Pons (tissue), 1 donor: Measurements from ENCODE around the gene PXDC1.
A peak's percentile ranks its signal among the peaks of the same experiment; 100 is the strongest.

ENCODE experiments used
- DNase-seq: peaks from one replicate; pipeline ENCODE4 v3.0.0-alpha.2; 2016; ENCODE audit warnings: low spot score

The PXDC1 gene

DNA sequence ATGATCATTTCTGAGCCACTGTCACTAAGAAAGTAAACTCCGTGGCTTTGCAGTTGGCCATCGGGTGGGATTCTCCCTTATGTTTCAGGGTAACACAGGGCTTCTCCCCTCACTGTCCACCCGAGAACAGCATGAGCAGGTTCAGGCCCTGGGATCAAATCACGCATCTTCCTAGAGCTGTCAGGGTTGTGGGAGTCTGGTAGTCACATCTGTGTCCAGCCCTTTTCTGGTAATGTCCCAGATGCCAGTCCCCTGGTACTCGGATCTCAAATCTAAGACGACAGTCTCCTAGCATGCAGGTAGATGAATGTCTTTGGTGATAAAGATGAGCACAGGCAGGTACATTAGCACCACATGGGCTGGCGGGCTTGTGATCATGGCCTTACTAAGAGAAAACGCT, 4.8 kb downstream of the PXDC1 start:
- no peak for DNase-seq

DNA sequence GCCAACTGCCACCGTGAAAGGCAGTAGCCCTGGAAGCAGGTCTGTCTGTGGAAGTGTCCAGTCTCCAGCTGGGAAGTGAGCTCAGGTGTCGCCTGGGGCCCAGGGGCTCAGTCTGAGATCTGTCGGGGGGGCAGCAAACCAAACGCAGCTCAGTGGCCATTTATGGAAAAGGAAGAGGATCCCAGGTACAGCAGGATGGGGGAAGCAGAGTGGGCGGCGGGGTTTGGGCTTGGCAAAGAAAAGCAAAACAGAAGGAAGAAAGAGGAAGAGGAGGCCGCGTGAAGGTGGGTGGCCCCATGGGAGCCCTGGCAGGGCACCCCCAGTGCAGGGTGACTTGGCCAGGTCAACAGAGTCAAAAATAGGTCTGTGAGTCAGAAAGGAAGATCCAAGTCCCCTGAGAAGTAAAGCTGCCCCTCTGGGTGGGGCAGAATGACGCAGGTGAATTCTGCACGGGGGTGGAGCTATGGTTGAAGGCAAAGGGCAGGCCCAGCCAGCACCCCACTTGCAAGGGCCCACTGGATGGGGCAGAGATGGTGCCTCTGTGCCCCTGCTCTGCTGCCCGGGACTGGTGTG, 5.3 kb downstream of the PXDC1 start:
- no peak for DNase-seq

DNA sequence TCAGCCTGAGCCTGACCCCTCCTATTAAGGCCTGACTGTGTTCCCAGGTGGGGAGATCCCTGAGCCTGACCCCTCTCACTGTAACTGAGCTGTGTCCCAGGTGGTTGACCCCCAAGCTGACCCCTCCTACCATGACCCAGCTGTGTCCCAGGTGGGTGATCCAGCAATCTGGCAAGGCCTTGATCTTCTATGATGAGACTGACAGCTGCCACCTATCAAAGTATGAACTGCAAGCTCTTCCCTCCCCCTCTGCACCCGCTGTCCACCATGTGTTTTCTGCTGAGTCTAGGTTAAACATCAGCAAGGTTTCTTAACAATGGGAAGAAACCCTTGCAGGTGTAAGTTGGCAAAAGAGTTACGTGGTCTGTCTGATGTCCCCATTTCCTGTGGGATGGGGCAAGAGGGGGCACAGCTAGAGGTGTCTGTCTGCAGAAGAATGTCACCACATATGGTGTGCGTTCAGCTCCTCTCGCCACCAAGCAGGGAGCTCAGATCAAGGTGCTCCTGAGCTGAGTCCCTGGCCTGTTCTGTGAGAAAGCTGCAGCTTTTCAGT, 5.9 kb downstream of the PXDC1 start:
- DNase-seq, result no peak

DNA sequence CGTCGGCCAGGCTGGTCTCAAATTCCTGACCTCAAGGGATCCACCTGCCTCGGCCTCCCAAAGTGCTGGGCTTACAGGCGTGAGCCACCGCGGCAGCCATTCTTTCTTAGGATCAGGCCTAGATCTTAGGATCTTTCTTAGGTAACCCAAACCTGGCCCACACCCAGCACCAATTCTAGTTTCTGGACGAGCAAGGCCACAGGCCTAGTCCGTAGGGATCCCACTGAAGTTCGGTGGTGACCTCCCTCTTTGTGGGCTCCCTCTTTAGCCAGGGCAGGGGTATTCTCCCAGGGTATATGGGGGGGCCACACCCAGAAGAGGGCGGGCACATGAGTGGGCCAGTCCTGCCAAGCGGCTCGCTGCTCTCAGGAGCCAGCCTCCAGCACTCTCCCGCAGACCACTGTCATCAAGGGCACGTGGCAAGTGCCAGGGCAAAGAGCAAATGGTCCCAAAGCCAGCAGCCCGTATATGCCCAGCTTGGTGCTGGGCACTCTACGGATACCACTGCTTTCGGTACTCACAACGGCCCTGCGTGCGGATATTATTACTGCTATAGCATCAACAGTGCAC, 6.5 kb downstream of the PXDC1 start:
- DNase-seq, result no peak

DNA sequence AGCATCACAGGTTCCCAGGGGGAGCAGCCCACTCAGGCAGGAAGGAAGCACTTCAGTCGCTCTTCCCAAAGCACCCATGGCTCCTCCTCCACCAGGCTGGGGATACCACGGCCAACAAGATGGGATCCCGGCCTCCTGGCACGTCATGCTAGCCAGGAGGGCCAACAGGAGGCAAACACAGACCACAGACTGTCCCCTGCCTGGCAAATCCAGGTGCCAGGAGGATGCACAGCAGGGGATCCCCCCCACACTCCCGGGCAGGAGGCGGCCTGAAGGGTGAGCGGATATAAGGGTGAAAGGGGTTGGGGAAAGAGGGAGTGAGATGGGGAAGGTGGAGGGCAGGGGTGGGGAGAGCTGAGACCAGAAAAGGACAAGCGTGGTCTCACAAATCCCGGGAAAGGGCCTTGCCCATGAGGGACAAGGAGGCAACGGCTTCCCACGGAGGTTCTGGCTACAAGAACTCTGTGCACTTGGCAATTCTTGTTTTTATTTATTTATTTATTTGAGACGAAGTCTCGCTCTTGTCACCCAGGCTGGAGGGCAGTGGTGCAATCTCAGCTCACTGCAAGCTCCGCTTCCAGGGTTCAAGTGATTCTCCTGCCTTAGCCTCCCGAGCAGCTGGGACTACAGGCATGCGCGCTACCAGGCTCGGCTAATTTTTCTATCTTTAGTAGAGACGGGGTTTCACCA, 7.2 kb downstream of the PXDC1 start:
- DNase-seq, result no peak

DNA sequence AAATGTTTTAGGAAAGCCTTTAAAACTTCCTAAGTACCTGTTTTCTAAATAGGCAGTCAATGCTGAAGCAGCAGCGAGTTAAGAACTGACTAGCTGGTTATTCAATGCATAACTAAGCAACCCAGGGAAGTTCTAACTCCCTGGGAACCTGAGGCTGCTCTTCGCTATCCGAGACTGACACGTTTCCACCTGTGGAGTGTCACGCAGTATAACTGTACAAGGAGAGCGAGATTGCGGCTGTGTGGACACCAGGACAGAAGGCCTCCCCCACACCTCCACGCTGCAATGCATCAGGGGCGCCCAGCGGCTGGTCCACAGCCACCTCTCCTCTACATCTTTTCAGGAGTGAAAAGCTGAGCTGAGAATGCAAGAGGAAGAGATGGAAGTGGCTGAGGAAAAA, 8.0 kb downstream of the PXDC1 start:
- DNase-seq, result no peak

DNA sequence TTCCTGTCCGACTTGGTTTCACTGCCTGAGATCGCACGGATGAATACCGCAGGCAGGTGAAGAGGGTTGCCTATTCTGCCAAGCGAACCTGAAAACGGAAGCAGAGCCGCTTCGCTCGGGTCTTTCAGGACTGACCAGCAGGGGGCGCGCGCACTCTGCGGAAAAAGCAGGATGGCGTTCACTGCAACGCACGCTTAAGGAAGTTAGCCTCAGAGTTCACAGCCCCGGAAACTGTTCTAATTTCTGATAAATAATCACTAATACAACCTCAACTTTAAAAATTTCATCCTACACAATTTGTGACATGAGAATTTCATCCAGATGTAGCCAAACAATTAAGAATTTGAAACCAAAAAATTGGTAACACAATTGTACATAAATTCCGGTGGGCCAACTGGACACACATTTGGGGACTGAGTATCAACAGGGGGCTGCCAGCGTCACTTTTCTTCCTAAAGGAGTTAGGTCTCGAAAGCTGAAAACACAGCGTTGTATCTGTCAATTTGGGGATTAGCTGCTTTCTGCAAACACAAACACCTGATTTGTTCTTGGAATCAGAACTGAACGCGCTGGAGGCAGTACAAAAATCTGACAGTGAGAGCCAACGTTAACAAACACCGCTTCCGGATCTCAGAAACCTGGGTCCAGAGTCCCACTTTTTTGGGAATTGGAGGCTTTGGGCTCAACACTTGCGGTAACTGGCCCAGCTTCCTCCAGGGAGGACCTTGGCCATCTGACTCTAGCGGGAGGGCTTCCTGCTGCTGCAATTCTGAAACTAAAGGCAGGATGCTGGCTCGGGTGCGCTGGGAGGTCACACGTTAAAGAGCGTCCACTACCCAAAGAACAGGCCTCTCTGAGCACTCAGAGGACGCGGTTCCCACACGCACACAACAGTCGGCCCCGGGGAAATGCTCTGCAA, 8.8 kb downstream of the PXDC1 start:
- DNase-seq, result peak; percentile 67

DNA sequence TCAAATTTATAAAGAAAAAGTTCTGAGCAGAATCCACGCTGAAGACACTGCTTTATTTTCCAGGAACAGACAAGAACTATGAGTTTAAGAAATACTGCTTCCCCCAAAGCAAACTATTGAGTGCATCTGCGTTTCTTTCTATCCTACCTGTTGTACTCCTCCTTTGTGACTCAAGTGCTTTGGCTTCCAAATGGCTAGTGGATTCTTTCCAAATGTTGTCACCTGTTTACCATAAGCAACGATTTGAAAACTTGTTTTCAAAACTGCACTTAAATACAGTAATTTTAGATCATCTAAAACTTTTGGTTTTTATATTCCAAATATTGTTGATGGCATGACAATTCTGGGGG, 9.5 kb downstream of the PXDC1 start:
- DNase-seq, result no peak

DNA sequence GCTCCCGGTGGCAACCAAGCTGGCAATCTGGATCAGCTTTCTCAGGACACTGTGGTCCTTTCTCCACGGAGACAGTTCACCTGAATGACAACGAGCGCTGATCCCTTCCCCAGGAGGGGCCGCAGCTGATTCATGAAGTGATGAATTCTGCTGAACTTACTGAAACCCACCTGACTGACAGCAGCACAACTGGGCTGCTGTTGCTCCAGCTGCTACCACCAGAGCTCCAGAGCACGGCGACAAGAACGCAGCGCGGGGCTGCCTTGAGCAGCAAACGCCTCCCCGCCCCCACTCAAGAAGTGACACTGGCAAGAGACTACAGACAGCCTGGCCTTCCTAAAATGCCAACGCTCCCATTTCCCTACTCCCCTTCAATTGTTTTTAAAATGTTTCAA, 10.0 kb downstream of the PXDC1 start:
- DNase-seq, result no peak

DNA sequence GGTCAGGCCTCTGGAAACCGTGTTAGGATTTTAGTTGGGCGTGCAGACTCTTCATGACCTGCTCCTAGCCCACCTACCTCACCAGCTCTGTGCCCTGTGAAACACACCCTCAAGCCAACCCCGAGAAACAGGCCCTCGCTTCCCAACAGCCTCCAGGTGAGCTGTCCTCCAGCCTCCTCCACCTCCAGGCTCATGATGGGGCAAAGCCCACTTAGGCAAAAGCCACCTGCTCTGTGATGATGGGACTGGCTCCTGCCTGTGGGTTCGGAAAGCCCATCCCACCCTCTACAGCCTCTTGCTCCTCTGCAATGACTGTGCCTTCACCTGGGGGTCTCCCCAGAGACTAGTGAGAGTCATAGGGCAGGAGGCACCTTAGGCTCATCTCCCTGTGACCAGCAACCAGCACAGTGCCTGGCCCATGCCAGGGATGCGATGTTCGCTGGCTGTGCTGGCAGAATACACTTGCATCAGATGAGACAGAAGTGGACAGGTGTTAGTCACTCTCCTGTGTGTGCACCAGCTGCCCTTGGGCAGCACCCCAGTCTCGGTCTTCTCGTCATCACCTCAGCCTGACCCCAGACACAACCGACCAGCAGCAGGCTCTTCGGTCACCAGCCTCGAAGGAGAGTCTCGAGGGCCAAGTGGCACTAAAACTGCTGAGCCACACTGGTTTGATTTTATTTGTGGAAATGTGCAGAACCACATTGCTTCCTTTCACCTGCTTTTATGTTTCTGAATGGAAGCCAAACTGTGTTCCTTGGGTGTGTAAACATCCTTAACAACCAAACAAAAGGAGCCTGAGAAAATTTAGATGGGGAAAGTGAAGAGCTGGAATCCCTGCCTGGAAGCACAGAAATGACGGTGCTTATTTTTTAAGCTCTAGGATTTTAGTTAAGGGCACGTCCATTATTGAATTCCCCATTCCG, 10.7 kb downstream of the PXDC1 start:
- DNase-seq, result no peak

DNA sequence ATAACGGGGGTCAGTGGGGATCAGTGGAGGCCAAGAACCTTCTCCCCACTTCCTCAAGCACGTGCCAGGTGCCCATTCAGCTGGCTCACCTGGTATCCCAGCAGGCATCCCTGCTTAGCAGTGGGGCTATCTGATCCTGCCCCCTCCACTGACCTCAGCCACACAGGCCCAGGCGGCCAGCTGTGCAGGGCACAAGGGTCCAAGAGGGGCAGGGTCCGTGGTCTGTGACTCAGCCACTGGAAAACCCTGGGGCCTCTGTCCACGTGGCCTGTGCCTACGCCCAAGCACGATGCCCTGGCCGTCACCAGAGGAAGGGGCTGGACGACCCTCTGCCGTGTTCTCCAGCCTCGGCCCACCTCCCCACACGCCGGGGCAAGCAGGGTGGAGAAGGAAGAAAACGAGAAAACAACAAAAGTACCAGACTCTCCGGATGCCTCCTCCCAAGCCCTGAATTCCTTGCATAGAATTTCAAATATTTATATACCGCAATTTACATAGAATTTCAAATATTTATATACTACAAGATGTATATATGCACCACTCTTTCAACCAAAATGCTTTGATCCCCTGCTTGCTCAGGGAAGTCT, 12.1 kb downstream of the PXDC1 start:
- no peak for DNase-seq

DNA sequence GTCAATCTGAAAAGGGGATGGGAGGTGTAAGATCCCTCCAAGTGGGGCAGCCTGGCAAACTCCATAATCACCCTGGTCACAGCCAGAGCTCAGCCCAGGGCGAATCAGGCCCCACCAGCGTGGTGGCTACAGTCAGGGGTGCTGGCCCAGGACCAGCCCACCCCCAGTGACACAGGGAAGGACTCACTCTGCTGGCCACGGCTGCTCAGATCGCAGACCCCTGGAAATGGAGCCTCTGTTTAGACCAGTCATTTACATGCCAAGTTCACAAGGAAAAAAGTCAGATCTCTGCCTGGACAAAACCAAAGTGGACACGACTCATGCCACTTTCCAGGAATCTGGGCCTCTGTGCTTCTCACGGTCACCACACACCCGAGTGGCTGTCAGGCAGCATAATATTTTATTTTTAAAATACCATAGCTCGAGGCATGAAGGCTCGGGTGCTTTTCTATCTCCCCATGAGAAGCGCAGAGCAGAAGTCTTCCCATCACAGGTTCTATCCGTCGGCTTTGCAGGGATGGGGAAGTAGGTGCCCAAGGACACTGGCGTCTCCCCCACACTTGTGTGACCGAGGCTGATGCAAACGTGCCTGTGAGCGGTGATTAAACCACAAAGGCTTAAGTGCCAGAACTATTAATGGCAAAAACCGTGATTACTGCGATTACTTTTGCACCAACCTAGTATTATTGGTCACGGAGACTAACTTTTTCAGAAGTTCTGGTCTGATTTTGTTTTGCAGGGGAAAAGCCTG, 13.0 kb downstream of the PXDC1 start:
- DNase-seq, result no peak

DNA sequence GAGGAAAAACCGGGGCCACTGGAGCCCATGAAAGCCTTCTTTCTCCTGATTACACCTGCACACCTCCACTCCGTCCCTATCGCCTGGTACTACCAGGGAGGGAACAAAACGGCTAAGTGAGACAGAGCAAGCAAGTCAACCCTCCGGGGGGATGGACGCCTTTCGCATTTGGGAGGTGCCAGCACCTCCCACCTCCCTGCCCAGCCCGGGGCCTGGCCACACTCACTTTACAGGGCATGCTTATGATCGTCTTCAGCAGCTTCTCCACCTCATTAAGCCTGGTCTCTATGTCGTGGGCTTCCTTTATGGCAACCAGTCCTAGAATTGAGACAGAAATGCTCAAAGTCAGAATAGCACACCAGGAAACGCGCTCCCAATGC, 13.7 kb downstream of the PXDC1 start:
- DNase-seq, result no peak

DNA sequence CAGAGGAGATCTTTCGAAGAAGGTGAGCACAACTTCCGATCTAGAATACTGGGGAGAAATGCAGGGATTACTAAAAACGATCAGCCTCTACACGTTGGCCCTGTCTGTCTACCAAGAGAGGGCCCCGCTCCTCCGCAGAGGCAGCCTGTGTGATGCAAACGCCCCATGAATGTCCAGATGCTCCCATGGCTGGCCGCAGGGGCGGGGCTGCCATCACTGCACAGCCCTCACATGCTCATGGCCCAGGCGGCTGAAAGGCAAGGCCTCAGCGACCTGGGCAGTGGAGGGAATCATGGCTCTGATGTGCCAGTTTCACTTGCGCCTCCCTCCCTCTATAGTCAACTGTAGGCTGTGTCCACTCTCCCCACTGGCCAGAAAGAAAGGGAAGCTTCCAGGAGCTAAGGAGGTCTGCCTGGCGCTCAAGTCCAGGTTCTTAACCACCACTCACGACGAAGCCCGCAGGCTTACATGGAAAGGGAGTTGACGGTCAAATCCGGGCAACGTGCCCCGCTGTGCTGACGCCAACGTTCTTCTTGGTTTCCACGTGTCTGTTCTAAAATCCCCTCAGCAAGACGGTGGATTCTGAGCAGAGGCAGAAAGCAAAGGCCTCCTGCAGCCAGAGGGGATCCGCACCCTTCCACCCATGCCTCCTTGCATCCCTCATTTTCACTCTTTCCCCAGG, 14.2 kb downstream of the PXDC1 start:
- DNase-seq, result no peak

DNA sequence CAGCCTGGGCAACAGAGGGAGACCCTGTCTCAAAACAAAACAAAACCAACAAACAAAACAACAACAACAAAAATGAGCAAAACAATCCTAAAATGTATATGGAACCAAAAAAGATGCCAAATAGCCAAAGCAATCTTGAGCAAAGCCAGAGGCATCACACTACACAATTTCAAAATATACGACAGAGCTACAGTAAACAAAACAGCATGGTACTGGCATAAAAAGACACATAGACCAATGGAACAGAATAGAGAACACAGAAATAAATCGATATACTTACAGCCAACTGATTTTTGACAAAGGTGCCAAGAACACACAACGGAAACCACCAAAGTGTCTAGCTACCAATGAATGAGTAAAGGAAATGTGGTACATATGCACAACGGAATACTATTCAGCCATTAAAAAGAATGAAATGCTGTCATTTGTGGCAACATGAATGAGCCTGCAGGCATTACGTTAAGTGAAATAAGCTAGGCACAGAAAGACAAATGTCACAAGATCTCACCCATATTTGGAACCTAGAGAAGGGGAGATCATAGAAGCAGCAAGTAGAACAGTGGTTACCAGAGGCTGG, 16.4 kb downstream of the PXDC1 start:
- DNase-seq, result no peak

DNA sequence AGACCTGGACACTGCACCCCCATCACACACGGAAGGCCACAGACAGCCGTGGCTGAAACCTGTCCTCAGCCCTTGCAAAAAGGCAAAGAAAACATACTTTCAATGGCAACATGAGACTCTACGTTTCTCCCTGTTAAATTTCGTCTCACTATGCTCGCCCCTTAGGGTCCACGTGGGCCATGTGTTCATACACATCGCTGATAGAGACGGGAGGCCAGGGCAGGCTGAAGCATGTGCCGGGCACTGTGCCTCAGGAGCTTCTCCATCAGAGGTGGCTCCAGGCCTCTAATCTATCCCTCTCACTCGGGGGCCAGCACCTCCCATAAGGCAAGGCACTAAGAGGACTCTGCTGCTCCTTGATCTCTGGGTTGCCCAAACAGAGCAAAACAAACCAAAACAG, 17.5 kb downstream of the PXDC1 start:
- DNase-seq, result no peak

DNA sequence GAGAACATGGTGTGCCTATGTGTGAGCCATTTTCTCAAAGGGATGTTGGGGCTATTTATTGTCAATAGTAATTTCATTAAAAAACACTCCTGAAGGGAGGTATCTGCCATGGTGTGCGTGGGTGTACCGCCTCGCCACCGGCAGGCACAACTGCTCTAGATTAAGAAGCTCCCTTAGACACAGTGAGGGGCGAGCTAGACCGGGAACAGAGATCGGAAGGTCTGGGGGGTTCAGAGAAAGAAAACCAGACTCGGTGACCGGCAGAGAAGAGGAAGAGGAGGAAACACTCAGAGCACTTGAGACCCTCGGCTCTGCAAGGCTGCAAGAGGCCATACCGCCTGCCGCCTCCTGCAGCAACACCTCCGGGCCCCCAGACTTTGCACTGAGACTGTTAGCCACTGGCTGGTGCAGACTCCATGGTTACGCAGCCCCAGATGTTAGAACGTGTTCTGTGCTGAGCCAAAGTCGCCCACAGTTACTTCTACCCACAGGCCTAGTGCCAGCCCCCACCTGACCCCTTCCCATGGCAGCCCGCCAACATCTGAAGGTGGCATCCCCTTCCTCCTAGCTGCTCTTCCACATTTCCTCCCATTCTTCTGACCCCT, 18.1 kb downstream of the PXDC1 start:
- no peak for DNase-seq

DNA sequence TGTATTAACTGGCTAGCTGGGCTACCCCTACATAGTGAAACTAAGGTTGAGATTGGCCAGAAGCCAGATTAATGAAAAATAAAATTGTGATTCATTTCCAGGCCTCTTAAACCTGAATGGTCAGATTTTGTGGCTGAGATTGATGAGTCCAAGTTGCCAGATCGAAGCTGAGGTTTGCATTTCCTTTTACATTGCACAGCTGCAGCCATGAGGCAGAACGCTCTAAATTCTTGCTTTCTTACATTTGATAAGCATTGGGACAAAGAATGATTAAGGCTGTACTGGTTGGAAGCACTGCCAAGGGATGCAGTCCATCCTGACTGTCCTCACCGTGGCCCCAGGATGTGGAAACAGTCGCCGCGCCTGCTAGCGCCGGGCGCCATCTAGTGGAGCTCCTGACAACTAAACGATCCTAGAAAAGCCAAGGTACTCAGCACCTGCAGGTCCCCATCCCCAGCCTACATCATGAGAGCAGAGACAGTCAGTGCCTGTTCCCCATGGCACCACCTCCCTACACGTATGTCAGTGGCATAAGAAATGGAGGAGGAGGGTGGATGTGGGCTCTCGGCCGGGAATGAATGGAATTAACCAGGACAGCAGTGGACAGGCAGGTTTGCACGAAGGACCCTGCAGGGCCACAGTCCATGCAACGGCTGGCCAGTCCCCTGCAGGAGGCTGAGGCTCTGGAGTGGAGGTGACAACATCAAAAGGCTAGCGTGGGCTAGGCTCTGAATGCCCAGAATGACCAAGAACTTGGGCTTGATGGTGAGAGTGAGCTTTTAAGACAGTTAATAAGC, 19.0 kb downstream of the PXDC1 start:
- DNase-seq, result peak; percentile 81
